NCI-H1694 (cell line): ENCODE results near the gene GIGYF2.

ENCODE experiments used
- DNase-seq: peaks from one replicate; lab custom pipeline; 2025; lab: John Stamatoyannopoulos, UW

The GIGYF2 gene

GRCh38 chr2:232878855-232879617 lies 181.9 kb downstream of the GIGYF2 start:
- DNase-seq, result no peak

- DNase-seq, result no peak
Measured at GRCh38 chr2:232879618-232880494, 182.7 kb downstream of the GIGYF2 start.

GRCh38 chr2:232880764-232881351 lies 183.7 kb downstream of the GIGYF2 start:
- no peak for DNase-seq

- no peak for DNase-seq
Measured at GRCh38 chr2:232882085-232882484, 185.0 kb downstream of the GIGYF2 start.

- DNase-seq, result no peak
Measured at GRCh38 chr2:232882505-232883115, 185.5 kb downstream of the GIGYF2 start.

- DNase-seq, result no peak
Measured at GRCh38 chr2:232883116-232883721, 186.1 kb downstream of the GIGYF2 start.

- DNase-seq, result no peak
Measured at GRCh38 chr2:232884001-232884421, 186.9 kb downstream of the GIGYF2 start.

- no peak for DNase-seq
Measured at GRCh38 chr2:232884549-232885263, 187.6 kb downstream of the GIGYF2 start.

- no peak for DNase-seq
Measured at GRCh38 chr2:232885264-232885961, 188.3 kb downstream of the GIGYF2 start.

- DNase-seq, result no peak
Measured at GRCh38 chr2:232886176-232886575, 189.0 kb downstream of the GIGYF2 start.

- DNase-seq, result no peak
Measured at GRCh38 chr2:232886632-232887031, 189.5 kb downstream of the GIGYF2 start.

- DNase-seq, result no peak
Measured at GRCh38 chr2:232887171-232887850, 190.2 kb downstream of the GIGYF2 start.

GRCh38 chr2:232888099-232888836 lies 191.1 kb downstream of the GIGYF2 start:
- no peak for DNase-seq

GRCh38 chr2:232888839-232889529 lies 191.9 kb downstream of the GIGYF2 start:
- no peak for DNase-seq

- no peak for DNase-seq
Measured at GRCh38 chr2:232889876-232890401, 192.8 kb downstream of the GIGYF2 start.

- DNase-seq, result no peak
Measured at GRCh38 chr2:232890536-232890895, 193.4 kb downstream of the GIGYF2 start.

GRCh38 chr2:232890896-232891601 lies 193.9 kb downstream of the GIGYF2 start:
- no peak for DNase-seq

- no peak for DNase-seq
Measured at GRCh38 chr2:232891621-232892071, 194.5 kb downstream of the GIGYF2 start.
